ENCODE data around the gene PPP1R9B. TPM values are rescaled to one million over a fixed set of nuclear protein-coding genes. Genes with fewer than 3 reads are reported as not detected.
A peak's percentile ranks its signal among the peaks of the same experiment; 100 is the strongest.

PPP1R9B gene
- total RNA-seq, 3 donors from 2014 or later, result 21.8 to 24.9 (median 22.7) TPM

- no peaks in the 10 kb centered on the region for H3K9me3 ChIP-seq
- TF ChIP-seq, protein P1, sequence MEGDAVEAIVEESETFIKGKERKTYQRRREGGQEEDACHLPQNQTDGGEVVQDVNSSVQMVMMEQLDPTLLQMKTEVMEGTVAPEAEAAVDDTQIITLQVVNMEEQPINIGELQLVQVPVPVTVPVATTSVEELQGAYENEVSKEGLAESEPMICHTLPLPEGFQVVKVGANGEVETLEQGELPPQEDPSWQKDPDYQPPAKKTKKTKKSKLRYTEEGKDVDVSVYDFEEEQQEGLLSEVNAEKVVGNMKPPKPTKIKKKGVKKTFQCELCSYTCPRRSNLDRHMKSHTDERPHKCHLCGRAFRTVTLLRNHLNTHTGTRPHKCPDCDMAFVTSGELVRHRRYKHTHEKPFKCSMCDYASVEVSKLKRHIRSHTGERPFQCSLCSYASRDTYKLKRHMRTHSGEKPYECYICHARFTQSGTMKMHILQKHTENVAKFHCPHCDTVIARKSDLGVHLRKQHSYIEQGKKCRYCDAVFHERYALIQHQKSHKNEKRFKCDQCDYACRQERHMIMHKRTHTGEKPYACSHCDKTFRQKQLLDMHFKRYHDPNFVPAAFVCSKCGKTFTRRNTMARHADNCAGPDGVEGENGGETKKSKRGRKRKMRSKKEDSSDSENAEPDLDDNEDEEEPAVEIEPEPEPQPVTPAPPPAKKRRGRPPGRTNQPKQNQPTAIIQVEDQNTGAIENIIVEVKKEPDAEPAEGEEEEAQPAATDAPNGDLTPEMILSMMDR (IDR thresholded peaks at IDR 0.05), result no peak
- TF ChIP-seq POLR2AphosphoS5 (IDR thresholded peaks at IDR 0.05) (no peak), POLR2A (IDR thresholded peaks at IDR 0.05) (no peak)
- H3K27ac ChIP-seq, result peak overlapping the region in 1 of 2 donors; percentile 32
- H3K4me1 ChIP-seq, result peaks cover 10 to 17% of the 10 kb centered on the region in 2 donors
- H3K27me3 ChIP-seq, result no peaks in the 10 kb centered on the region
- DNase-seq (ENCODE audit: low spot score in 2 of 2), result no peak
- no peak overlapping the region for H3K4me3 ChIP-seq
- intact Hi-C loops (cut with DNase I; ENCODE audit: low total_unique reads), result no loop called here
- no peaks in the 10 kb centered on the region for H3K36me3 ChIP-seq
Measured at GRCh38 chr17:50144355-50144754, 6.1 kb downstream of the PPP1R9B start.

DNA sequence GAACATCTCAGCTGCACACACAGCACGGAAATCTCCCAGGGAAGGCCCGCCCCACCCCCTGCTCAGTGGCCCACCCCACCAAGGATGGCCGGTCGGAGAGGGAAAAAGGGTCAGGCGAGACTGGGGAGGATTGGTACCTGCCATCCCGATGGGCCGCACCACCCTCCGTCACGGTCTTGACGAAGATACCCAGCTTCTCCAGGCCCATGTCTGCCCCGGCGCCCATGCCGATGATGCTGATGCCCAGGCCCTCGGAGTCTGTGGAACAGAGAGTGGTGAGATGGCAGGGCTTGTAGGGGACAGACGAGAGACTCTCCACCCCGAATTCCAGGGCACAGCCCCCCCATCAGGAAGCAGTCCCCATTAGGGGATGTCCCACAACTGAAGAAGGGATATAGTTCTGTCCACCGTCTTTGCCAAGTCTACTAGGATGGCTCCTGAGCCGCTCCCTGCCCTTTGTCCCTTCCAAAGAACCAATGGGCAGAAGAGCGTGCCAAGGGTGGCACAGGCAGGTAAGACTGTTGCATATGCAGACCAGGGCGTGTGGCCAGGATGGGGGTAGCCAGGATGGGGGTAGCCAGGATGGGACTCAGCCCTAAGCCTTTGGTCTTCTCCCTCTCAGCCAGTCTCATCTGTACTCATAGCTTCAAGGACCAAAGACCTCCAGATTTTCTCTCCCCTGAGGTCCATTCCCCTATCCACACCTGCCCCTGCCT lies 6.9 kb downstream of the PPP1R9B start:
- H3K27me3 ChIP-seq, result no peaks in the 10 kb centered on the region
- H3K4me1 ChIP-seq, result peaks cover 10 to 17% of the 10 kb centered on the region in 2 donors
- peak overlapping the region in 1 of 2 donors; percentile 32 for H3K27ac ChIP-seq
- H3K36me3 ChIP-seq, result no peaks in the 10 kb centered on the region
- H3K4me3 ChIP-seq, result no peak overlapping the region
- no peak for DNase-seq (ENCODE audit: low spot score in 2 of 2)
- TF ChIP-seq, protein P1 (IDR thresholded peaks at IDR 0.05), result no peak
- H3K9me3 ChIP-seq, result no peaks in the 10 kb centered on the region
- intact Hi-C loops (cut with DNase I; ENCODE audit: low total_unique reads), result no loop called here

DNA sequence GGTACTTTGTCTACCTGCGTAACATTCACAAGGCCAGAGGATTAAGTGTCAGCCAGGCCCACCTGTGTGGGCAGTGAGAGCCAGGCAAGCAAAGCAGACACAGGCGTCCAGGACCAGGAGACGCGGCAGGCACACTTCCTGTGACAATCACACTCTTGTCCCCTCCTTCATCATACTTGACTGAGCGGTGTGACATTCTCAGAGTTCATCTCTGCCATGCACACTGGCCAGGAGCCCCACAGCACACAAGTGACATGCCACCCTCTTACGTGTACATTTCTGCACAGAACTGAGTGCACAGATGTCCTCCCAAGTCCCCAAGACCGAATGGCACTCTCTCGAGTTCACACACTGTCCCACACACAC lies 8.7 kb downstream of the PPP1R9B start:
- intact Hi-C loops (cut with DNase I; ENCODE audit: low total_unique reads), result no loop called here
- Histone ChIP-seq H3K27ac (no peak overlapping the region), H3K27me3 (no peaks in the 10 kb centered on the region), H3K4me1 (peaks cover 1 to 4% of the 10 kb centered on the region in 2 donors), H3K9me3 (no peaks in the 10 kb centered on the region), H3K36me3 (no peaks in the 10 kb centered on the region), H3K4me3 (no peak overlapping the region)
- no peak for DNase-seq (ENCODE audit: low spot score in 2 of 2)
- TF ChIP-seq POLR2AphosphoS5 (IDR thresholded peaks at IDR 0.05) (no peak), POLR2A (IDR thresholded peaks at IDR 0.05) (no peak)
- TF ChIP-seq, protein P1 (IDR thresholded peaks at IDR 0.05), result no peak

GRCh38 chr17:50141026-50141744 lies 9.3 kb downstream of the PPP1R9B start:
- no peak for DNase-seq (ENCODE audit: low spot score in 2 of 2)
- TF ChIP-seq POLR2AphosphoS5 (IDR thresholded peaks at IDR 0.05), result no peak
- TF ChIP-seq, protein P1 (IDR thresholded peaks at IDR 0.05), result no peak
- TF ChIP-seq POLR2A (IDR thresholded peaks at IDR 0.05), result no peak
- no peaks in the 10 kb centered on the region for H3K9me3 ChIP-seq
- no peaks in the 10 kb centered on the region for H3K27me3 ChIP-seq
- no peaks in the 10 kb centered on the region for H3K36me3 ChIP-seq
- H3K27ac ChIP-seq, result peak overlapping the region in 1 of 2 donors; percentile 48
- no peaks in the 10 kb centered on the region for H3K4me1 ChIP-seq
- intact Hi-C loops (cut with DNase I; ENCODE audit: low total_unique reads), result no loop called here
- no peak overlapping the region for H3K4me3 ChIP-seq

Measured in breast epithelium (tissue), 4 donors.